PFSK-1 (cell line): ENCODE data around the gene SHCBP1L.

Experiments
- FOXP2 ChIP-seq: optimal IDR thresholded peaks from 2 replicates; pipeline ENCODE3; 2011; ENCODE audit warnings: borderline replicate concordance, control low read depth, inconsistent platforms; ENCODE audit not compliant: insufficient read depth; ENCODE audit errors: extremely low read length, extremely low read depth
- POLR2AphosphoS5 ChIP-seq: IDR thresholded peaks from 2 replicates; pipeline ENCODE4 v1.6.1; 2012; ENCODE audit warnings: low read depth, mild to moderate bottlenecking, control low read depth, low read length, moderate library complexity
- REST ChIP-seq, 2 experiments: IDR thresholded peaks; 2 replicates each; pipeline versions ENCODE4 v1.6.1 to v1.8.0; 2011 to 2012; ENCODE audit warnings: low read depth in 2 of 2, low read length in 2 of 2, control low read depth in 1 of 2, inconsistent platforms in 1 of 2, mild to moderate bottlenecking in 1 of 2, moderate library complexity in 1 of 2; ENCODE audit not compliant: insufficient read depth in 1 of 2
- SIN3A ChIP-seq: IDR thresholded peaks from 2 replicates; pipeline ENCODE4 v1.6.1; 2012; ENCODE audit warnings: mild to moderate bottlenecking, low read length, moderate library complexity, borderline replicate concordance; ENCODE audit not compliant: insufficient read depth
- TAF1 ChIP-seq: IDR thresholded peaks from 2 replicates; pipeline ENCODE4 v1.6.1; 2012; ENCODE audit warnings: low read length, control low read depth, borderline replicate concordance; ENCODE audit not compliant: insufficient read depth

The SHCBP1L gene

GRCh38 chr1:182930985-182931384, 22.0 kb downstream of the SHCBP1L start:
- no peak for TF ChIP-seq REST (IDR thresholded peaks at IDR 0.05; ENCODE audit: insufficient read depth in 1 of 2, low read depth in 2 of 2, low read length in 2 of 2)

DNA sequence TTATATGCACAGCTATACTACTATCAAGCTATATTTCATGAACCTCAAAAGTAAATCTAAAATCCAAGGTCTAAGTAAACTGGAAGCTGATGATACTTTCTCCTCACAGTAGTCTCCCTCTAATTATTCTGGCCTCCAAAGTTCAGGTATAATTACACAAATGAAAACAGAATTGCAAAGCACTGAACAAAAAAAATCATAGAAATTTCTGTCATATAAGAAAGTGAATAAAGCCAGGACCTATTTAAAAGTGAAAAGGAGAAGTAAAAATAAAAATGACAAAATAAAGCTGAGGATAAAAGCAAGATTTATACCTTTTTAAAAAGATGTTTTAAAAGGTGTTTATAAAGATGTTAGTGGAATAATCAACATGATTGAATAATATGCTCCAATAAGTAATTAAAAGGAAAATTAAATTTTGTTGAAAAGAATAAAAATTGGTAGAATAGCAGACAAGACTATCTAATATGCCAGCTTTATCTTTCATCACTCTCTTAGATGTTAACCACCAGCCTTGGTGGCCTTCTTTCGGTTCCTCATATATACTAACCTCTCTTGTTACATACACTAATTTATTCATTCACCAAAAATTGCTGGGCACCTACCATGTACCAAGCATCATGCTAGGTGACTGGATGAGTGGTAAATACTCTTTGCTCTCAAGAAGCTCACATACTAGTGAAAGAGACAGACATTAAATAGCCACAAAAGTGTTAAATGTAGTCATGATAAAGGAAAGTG, 25.1 kb downstream of the SHCBP1L start:
- TF ChIP-seq REST (IDR thresholded peaks at IDR 0.05; ENCODE audit: insufficient read depth in 1 of 2, low read depth in 2 of 2, low read length in 2 of 2), result no peak
- TF ChIP-seq TAF1, result no peak
- TF ChIP-seq FOXP2, result no peak
- TF ChIP-seq SIN3A, result no peak
- TF ChIP-seq POLR2AphosphoS5, result no peak

GRCh38 chr1:182925661-182926060, 27.3 kb downstream of the SHCBP1L start:
- no peak for TF ChIP-seq POLR2AphosphoS5
- no peak for TF ChIP-seq TAF1
- TF ChIP-seq FOXP2, result no peak
- TF ChIP-seq SIN3A, result no peak
- TF ChIP-seq REST (IDR thresholded peaks at IDR 0.05; ENCODE audit: insufficient read depth in 1 of 2, low read depth in 2 of 2, low read length in 2 of 2), result no peak

DNA sequence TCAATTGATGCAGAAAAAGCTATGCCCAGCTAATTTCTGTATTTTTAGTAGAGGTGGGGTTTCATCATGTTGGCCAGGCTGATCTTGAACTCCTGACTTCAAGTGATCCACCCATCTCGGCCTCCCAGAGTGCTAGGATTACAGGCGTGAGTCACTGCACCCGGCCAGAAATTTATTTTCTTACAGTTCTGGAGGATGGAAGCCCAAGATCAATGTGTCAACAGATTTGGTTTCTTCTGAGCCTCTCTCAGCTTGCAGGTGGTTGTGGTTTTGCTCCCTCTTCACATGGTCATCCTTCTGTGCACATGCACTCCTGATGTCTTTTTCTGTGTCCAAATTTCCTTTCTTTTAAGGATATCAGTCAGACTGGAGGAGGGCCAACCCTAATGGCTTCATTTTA, 35.6 kb downstream of the SHCBP1L start:
- TF ChIP-seq SIN3A (no peak), POLR2AphosphoS5 (no peak), REST (IDR thresholded peaks at IDR 0.05; ENCODE audit: insufficient read depth in 1 of 2, low read depth in 2 of 2, low read length in 2 of 2) (no peak), TAF1 (no peak), FOXP2 (no peak)

GRCh38 chr1:182913401-182913800, 39.6 kb downstream of the SHCBP1L start:
- TF ChIP-seq TAF1 (no peak), POLR2AphosphoS5 (no peak), REST (IDR thresholded peaks at IDR 0.05; ENCODE audit: insufficient read depth in 1 of 2, low read depth in 2 of 2, low read length in 2 of 2) (no peak)
